ENCODE data around the gene DISP1. TPM values are rescaled to one million over a fixed set of nuclear protein-coding genes. Genes with fewer than 3 reads are reported as not detected.
"Not testable (repeated sequence)": the region's sequence is repeated elsewhere in the genome, so short reads cannot be mapped to it uniquely, and the experiment has no call there.

The DISP1 gene
- total and polyA plus RNA-seq, 12 donors: 3.3 to 7.5 (median 5.5) TPM

GRCh38 chr1:222833356-222833876, 18.6 kb downstream of the DISP1 start:
- DNase-seq (no peak), ATAC-seq (no peak)
- no peaks in the 10 kb centered on the region for H3K36me3 ChIP-seq
- H3K4me1 ChIP-seq: peaks cover 0 to 14% (median 0%) of the 10 kb centered on the region in 9 donors
- 96% methylated on average over 2 of the region's 2 CpGs for WGBS, 2 donors
- TF ChIP-seq CTCF (IDR thresholded peaks at IDR 0.05): no peak
- H3K27me3 ChIP-seq: no peaks in the 10 kb centered on the region
- no peak overlapping the region for H3K27ac ChIP-seq
- no peaks in the 10 kb centered on the region for H3K9me3 ChIP-seq
- intact Hi-C loops (cut with DNase I): loop anchor here in 1 of 10 donors (10.0 kb wide), 1 partner anchor 51 kb away; no protein-coding TSS in a partner anchor
- H3K4me3 ChIP-seq: no peak overlapping the region

DNA sequence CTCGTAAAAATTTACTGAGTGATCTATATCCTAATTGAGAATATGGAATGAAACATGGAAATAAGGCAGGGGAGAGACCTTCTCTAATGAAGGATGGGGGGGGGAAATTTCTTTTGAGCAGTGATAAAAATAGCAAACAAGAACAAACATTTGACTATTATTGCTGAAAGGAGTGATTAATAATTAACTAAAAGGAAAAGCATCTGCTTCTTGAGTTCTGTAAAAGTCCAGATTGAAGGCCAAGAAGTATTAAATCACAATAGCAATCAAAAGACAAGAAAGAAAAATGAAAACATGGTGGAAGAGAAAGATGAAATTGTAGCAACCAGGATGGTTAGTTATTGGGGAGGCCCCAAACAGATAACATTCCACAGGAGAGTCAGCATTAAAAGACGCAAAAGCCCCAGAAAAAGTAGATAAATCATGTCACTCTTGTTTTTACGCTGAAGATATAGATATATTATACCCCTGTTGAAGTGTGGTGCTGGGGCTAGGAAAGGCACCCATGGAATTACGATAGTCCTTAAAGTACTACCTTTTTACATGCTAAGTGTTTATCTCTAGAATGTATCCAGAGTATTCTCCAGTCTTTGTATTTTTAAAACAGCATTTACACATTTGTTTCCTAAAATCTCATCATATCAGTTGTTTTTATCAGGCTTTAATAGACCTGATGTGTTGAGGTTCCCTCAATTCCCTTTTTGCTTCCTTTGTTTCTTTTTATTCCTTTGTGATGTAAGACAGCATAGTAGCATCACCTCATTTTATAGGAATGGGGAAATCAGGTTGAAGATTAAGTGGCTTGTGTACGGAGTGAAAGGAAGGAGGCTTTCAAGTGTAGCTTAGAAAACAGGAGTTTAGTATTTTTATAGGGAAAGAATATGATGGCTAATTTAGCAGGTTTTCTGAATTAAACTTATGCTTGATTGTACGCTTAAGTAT, 28.9 kb downstream of the DISP1 start:
- intact Hi-C loops (cut with DNase I): no loop called here
- no peaks in the 10 kb centered on the region for H3K27me3 ChIP-seq
- no peak for ATAC-seq
- H3K4me1 ChIP-seq: no peaks in the 10 kb centered on the region
- no peak overlapping the region for H3K4me3 ChIP-seq
- peaks cover 0 to 6% (median 0%) of the 10 kb centered on the region in 11 donors for H3K9me3 ChIP-seq
- H3K36me3 ChIP-seq: no peaks in the 10 kb centered on the region
- H3K27ac ChIP-seq: no peak overlapping the region
- DNase-seq: no peak
- WGBS, 2 donors: 86 to 90% methylated on average over 6 of the region's 6 CpGs
- TF ChIP-seq CTCF (IDR thresholded peaks at IDR 0.05): no peak

- WGBS, 2 donors: 79 to 86% methylated on average over 3 of the region's 3 CpGs
- intact Hi-C loops (cut with DNase I): no loop called here
- H3K27me3 ChIP-seq: no peaks in the 10 kb centered on the region
- H3K36me3 ChIP-seq: no peaks in the 10 kb centered on the region
- TF ChIP-seq CTCF (IDR thresholded peaks at IDR 0.05): no peak
- H3K4me3 ChIP-seq: no peak overlapping the region
- H3K4me1 ChIP-seq: no peaks in the 10 kb centered on the region
- no peak overlapping the region for H3K27ac ChIP-seq
- DNase-seq: no peak
- no peak for ATAC-seq
- peaks cover 0 to 6% (median 0%) of the 10 kb centered on the region in 11 donors for H3K9me3 ChIP-seq
Measured at GRCh38 chr1:222844411-222844779, 29.6 kb downstream of the DISP1 start.

DNA sequence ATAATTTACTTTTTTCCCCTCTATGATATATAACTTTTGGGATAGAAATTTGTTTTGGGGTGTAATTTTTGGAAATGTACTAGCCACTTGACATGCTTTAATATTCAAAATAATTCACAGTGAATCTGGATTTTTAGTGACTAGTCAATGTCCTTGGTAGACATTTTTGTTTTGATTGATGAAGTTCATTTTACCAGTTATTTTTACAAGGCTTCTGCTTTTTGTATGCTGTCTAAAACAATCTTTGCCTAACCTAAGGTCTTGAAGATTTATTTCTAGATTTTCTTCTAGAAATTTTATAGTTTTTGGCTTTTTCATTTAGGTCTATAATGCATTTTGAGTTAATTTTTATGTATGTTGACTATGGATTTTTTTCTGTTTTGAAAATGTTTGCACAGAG, 30.9 kb downstream of the DISP1 start:
- Histone ChIP-seq H3K27ac (no peak overlapping the region), H3K4me1 (no peaks in the 10 kb centered on the region), H3K27me3 (no peaks in the 10 kb centered on the region), H3K9me3 (peaks cover 0 to 6% (median 0%) of the 10 kb centered on the region in 11 donors), H3K36me3 (no peaks in the 10 kb centered on the region), H3K4me3 (no peak overlapping the region)
- DNase-seq (no peak), ATAC-seq (no peak)
- intact Hi-C loops (cut with DNase I): no loop called here
- no peak for TF ChIP-seq CTCF (IDR thresholded peaks at IDR 0.05)

GRCh38 chr1:222850550-222850949, 35.7 kb downstream of the DISP1 start:
- H3K27ac ChIP-seq; H3K9me3 ChIP-seq; intact Hi-C loops (cut with DNase I); H3K27me3 ChIP-seq; H3K4me1 ChIP-seq; DNase-seq; H3K4me3 ChIP-seq; ATAC-seq: not testable (repeated sequence)
- peaks cover 0 to 14% (median 0%) of the 10 kb centered on the region in 9 donors for H3K36me3 ChIP-seq
